Naive thymus-derived CD8-positive, alpha-beta T cell (primary cell): Measurements from ENCODE around the gene AFF3. TPM values are rescaled to one million over a fixed set of nuclear protein-coding genes. Genes with fewer than 3 reads are reported as not detected.

Experiments
- ATAC-seq, 2 donors: fragments of 150-1000 bp; cut with Tn5 transposase in 1 of 2; sonication (Bioruptor Pico), chemical (Tn5 transposase) in 1 of 2; 1 replicate in 1 of 2; 2 replicates in 1 of 2; pipeline ENCODE4 v1.10.0; 2021; ENCODE audit warnings: mild to moderate bottlenecking in 2 of 2, moderate library complexity in 2 of 2
- POLR2A ChIA-PET: fragments of 350-600 bp; sonication (Branson Sonifier 250); formaldehyde crosslinking; loops from one replicate; lab custom pipeline; 2021; ENCODE audit warnings: antibody characterized with exemption; lab: Charles Lee
- DNase-seq, 10 donors: peaks; one replicate each; pipeline versions ENCODE4 v3.0.0 to v3.0.0-alpha.2; 2020 to 2022
- H3K27ac Mint-ChIP-seq, 10 donors: one replicate each; pipeline ENCODE4 v1.8.0; 2020 to 2022; ENCODE audit warnings: mild to moderate bottlenecking in 10 of 10, mixed read lengths in 10 of 10, moderate library complexity in 4 of 10, inconsistent platforms in 1 of 10
- H3K27me3 Mint-ChIP-seq, 5 donors: one replicate each; pipeline ENCODE4 v1.8.0; 2021 to 2022; ENCODE audit warnings: mixed read lengths in 5 of 5
- H3K36me3 Mint-ChIP-seq, 3 donors: one replicate each; pipeline ENCODE4 v1.8.0; 2020 to 2022; ENCODE audit warnings: mixed read lengths in 3 of 3, mild to moderate bottlenecking in 2 of 3, inconsistent platforms in 1 of 3
- H3K4me1 Mint-ChIP-seq, 4 donors: one replicate each; pipeline ENCODE4 v1.8.0; 2021 to 2022; ENCODE audit warnings: mixed read lengths in 4 of 4
- H3K4me3 Mint-ChIP-seq, 10 donors: one replicate each; pipeline ENCODE4 v1.8.0; 2020 to 2022; ENCODE audit warnings: mild to moderate bottlenecking in 10 of 10, mixed read lengths in 10 of 10, moderate library complexity in 6 of 10, inconsistent platforms in 1 of 10
- H3K9me3 Mint-ChIP-seq, 9 donors: one replicate each; pipeline ENCODE4 v1.8.0; 2020 to 2022; ENCODE audit warnings: mixed read lengths in 9 of 9, mild to moderate bottlenecking in 3 of 9, inconsistent platforms in 1 of 9, moderate library complexity in 1 of 9
- polyA plus RNA-seq, 3 donors: library from polyadenylated mRNA; unstranded; fragments of 300-500 nt; fragmentation: Illumina TruSeq; gene quantifications; one replicate each; pipeline ENCODE4 v1.2.3, GENCODE V29; 2021
- total RNA-seq, 8 experiments: library from RNA in 2 of 8; stranded (reverse) in 2 of 8; gene quantifications; one replicate each; pipeline ENCODE4 v1.2.3 and lab custom pipeline; 2021 to 2026

The AFF3 gene
- total and polyA plus RNA-seq, 5 experiments from 2014 or later, result 0.50 to 11.9 (median 2.8) TPM

GRCh38 chr2:99811544-99811943 is 330.8 kb downstream of the AFF3 start:
- peaks cover 0 to 3% (median 0%) of the 10 kb centered on the region in 4 donors for H3K4me1 Mint-ChIP-seq
- DNase-seq (no peak), ATAC-seq (no peak)
- no peak overlapping the region for H3K4me3 Mint-ChIP-seq
- POLR2A ChIA-PET, result no interaction called here
- H3K36me3 Mint-ChIP-seq, result no peaks in the 10 kb centered on the region
- peaks cover 0 to 13% (median 0%) of the 10 kb centered on the region in 9 donors for H3K9me3 Mint-ChIP-seq
- peaks cover 0 to 4% (median 0%) of the 10 kb centered on the region in 5 donors for H3K27me3 Mint-ChIP-seq
- no peak overlapping the region for H3K27ac Mint-ChIP-seq

GRCh38 chr2:99810225-99810624 is 332.2 kb downstream of the AFF3 start:
- ATAC-seq (no peak), DNase-seq (no peak)
- Mint-ChIP-seq H3K4me1 (peaks cover 0 to 9% (median 0%) of the 10 kb centered on the region in 4 donors), H3K27ac (no peak overlapping the region), H3K27me3 (no peaks in the 10 kb centered on the region), H3K9me3 (no peaks in the 10 kb centered on the region), H3K4me3 (no peak overlapping the region), H3K36me3 (no peaks in the 10 kb centered on the region)
- POLR2A ChIA-PET, result no interaction called here

- DNase-seq (no peak), ATAC-seq (no peak)
- no peaks in the 10 kb centered on the region for H3K9me3 Mint-ChIP-seq
- no peaks in the 10 kb centered on the region for H3K36me3 Mint-ChIP-seq
- no peaks in the 10 kb centered on the region for H3K27me3 Mint-ChIP-seq
- H3K27ac Mint-ChIP-seq, result no peak overlapping the region
- H3K4me1 Mint-ChIP-seq, result peaks cover 0 to 11% (median 0%) of the 10 kb centered on the region in 4 donors
- POLR2A ChIA-PET, result no interaction called here
- H3K4me3 Mint-ChIP-seq, result no peak overlapping the region
Measured at GRCh38 chr2:99809259-99809900, 333.0 kb downstream of the AFF3 start.

- Mint-ChIP-seq H3K9me3 (no peaks in the 10 kb centered on the region), H3K4me3 (no peak overlapping the region), H3K36me3 (no peaks in the 10 kb centered on the region), H3K27me3 (no peaks in the 10 kb centered on the region), H3K4me1 (peaks cover 0 to 11% (median 0%) of the 10 kb centered on the region in 4 donors), H3K27ac (no peak overlapping the region)
- POLR2A ChIA-PET, result no interaction called here
- DNase-seq, result no peak
- ATAC-seq, result no peak
Measured at GRCh38 chr2:99808361-99809200, 333.8 kb downstream of the AFF3 start.

GRCh38 chr2:99806758-99807157 is 335.6 kb downstream of the AFF3 start:
- no peaks in the 10 kb centered on the region for H3K36me3 Mint-ChIP-seq
- H3K4me1 Mint-ChIP-seq, result peaks cover 0 to 23% (median 0%) of the 10 kb centered on the region in 4 donors
- DNase-seq, result no peak
- no peaks in the 10 kb centered on the region for H3K9me3 Mint-ChIP-seq
- H3K4me3 Mint-ChIP-seq, result no peak overlapping the region
- POLR2A ChIA-PET, result no interaction called here
- no peaks in the 10 kb centered on the region for H3K27me3 Mint-ChIP-seq
- ATAC-seq, result no peak
- no peak overlapping the region for H3K27ac Mint-ChIP-seq

- H3K27ac Mint-ChIP-seq, result no peak overlapping the region
- no peaks in the 10 kb centered on the region for H3K27me3 Mint-ChIP-seq
- no peaks in the 10 kb centered on the region for H3K9me3 Mint-ChIP-seq
- DNase-seq (no peak), ATAC-seq (no peak)
- POLR2A ChIA-PET, result no interaction called here
- no peaks in the 10 kb centered on the region for H3K36me3 Mint-ChIP-seq
- no peak overlapping the region for H3K4me3 Mint-ChIP-seq
- H3K4me1 Mint-ChIP-seq, result peaks cover 0 to 23% (median 0%) of the 10 kb centered on the region in 4 donors
Measured at GRCh38 chr2:99805930-99806476, 336.4 kb downstream of the AFF3 start.

GRCh38 chr2:99803846-99804245 is 338.5 kb downstream of the AFF3 start:
- Mint-ChIP-seq H3K27ac (no peak overlapping the region), H3K4me1 (peaks cover 0 to 23% (median 0%) of the 10 kb centered on the region in 4 donors), H3K4me3 (no peak overlapping the region), H3K9me3 (no peaks in the 10 kb centered on the region), H3K27me3 (no peaks in the 10 kb centered on the region), H3K36me3 (no peaks in the 10 kb centered on the region)
- DNase-seq, result no peak
- POLR2A ChIA-PET, result no interaction called here
- no peak for ATAC-seq

- Mint-ChIP-seq H3K4me3 (no peak overlapping the region), H3K27me3 (no peaks in the 10 kb centered on the region), H3K4me1 (peaks cover 0 to 23% (median 0%) of the 10 kb centered on the region in 4 donors), H3K27ac (no peak overlapping the region), H3K9me3 (peaks cover 0 to 3% (median 0%) of the 10 kb centered on the region in 9 donors), H3K36me3 (peaks cover 0 to 1% (median 0%) of the 10 kb centered on the region in 3 donors)
- POLR2A ChIA-PET, result no interaction called here
- no peak for ATAC-seq
- DNase-seq, result no peak
Measured at GRCh38 chr2:99802734-99803133, 339.7 kb downstream of the AFF3 start.

GRCh38 chr2:99801327-99801901 is 341.0 kb downstream of the AFF3 start:
- Mint-ChIP-seq H3K4me1 (peaks cover 0 to 20% (median 0%) of the 10 kb centered on the region in 4 donors), H3K27me3 (peaks cover 0 to 6% (median 0%) of the 10 kb centered on the region in 5 donors), H3K9me3 (peaks cover 2 to 15% (median 8%) of the 10 kb centered on the region in 9 donors), H3K36me3 (peaks cover 0 to 14% (median 9%) of the 10 kb centered on the region in 3 donors), H3K4me3 (no peak overlapping the region), H3K27ac (no peak overlapping the region)
- POLR2A ChIA-PET, result no interaction called here
- no peak for ATAC-seq
- DNase-seq, result no peak

GRCh38 chr2:99797475-99797874 is 344.9 kb downstream of the AFF3 start:
- H3K4me3 Mint-ChIP-seq, result no peak overlapping the region
- POLR2A ChIA-PET, result no interaction called here
- ATAC-seq, result no peak
- H3K27me3 Mint-ChIP-seq, result peaks cover 0 to 12% (median 2%) of the 10 kb centered on the region in 5 donors
- H3K36me3 Mint-ChIP-seq, result peaks cover 0 to 22% (median 9%) of the 10 kb centered on the region in 3 donors
- no peak for DNase-seq
- peaks cover 0 to 14% (median 0%) of the 10 kb centered on the region in 4 donors for H3K4me1 Mint-ChIP-seq
- H3K9me3 Mint-ChIP-seq, result peaks cover 2 to 18% (median 12%) of the 10 kb centered on the region in 9 donors
- no peak overlapping the region for H3K27ac Mint-ChIP-seq

- POLR2A ChIA-PET, result no interaction called here
- H3K9me3 Mint-ChIP-seq, result peaks cover 2 to 18% (median 12%) of the 10 kb centered on the region in 9 donors
- peaks cover 0 to 13% (median 0%) of the 10 kb centered on the region in 4 donors for H3K4me1 Mint-ChIP-seq
- no peak overlapping the region for H3K27ac Mint-ChIP-seq
- ATAC-seq (no peak), DNase-seq (no peak)
- peaks cover 0 to 12% (median 2%) of the 10 kb centered on the region in 5 donors for H3K27me3 Mint-ChIP-seq
- peaks cover 0 to 22% (median 9%) of the 10 kb centered on the region in 3 donors for H3K36me3 Mint-ChIP-seq
- H3K4me3 Mint-ChIP-seq, result no peak overlapping the region
Measured at GRCh38 chr2:99794414-99794813, 348.0 kb downstream of the AFF3 start.

GRCh38 chr2:99793022-99793421 is 349.4 kb downstream of the AFF3 start:
- ATAC-seq (no peak), DNase-seq (no peak)
- Mint-ChIP-seq H3K27me3 (peaks cover 0 to 12% (median 2%) of the 10 kb centered on the region in 5 donors), H3K4me1 (peaks cover 0 to 13% (median 0%) of the 10 kb centered on the region in 4 donors), H3K4me3 (peak overlapping the region in 1 of 10 donors; percentile 20), H3K27ac (no peak overlapping the region), H3K36me3 (peaks cover 0 to 22% (median 9%) of the 10 kb centered on the region in 3 donors), H3K9me3 (peaks cover 2 to 18% (median 12%) of the 10 kb centered on the region in 9 donors)
- POLR2A ChIA-PET, result no interaction called here
